Jurkat, Clone E6-1 (cell line): ENCODE measurements around the gene CACNA1C.
A peak's percentile ranks its signal among the peaks of the same experiment; 100 is the strongest.

ENCODE experiments used
- DNase-seq: peaks from one replicate; pipeline ENCODE4 v3.0.0-alpha.2; 2011; ENCODE audit warnings: low read depth, low spot score
- H3K4me3 ChIP-seq: 2 replicates; pipeline ENCODE4 v1.5.1; 2011; ENCODE audit warnings: mild to moderate bottlenecking, low read length, control low read depth, moderate library complexity

CACNA1C gene

DNA sequence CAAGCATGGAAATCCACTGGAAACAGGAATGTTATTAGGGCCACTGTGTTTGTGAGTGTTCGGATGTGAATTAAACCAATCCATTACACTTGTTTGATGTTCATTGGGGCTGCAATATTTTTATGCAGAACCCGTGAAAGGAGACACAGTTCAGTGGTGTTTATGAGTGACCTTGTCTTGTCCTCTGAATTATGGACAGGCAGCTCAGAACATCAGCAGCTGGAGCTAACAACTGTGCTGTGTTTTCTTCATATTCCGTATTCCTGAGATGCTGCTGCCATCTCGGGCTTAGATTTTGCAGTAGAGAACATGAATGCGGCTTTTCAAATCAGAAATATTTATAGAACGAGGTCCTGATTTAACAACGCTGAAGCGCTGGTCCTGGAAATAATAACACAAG lies 20.3 kb upstream of the CACNA1C start:
- no peak for DNase-seq
- H3K4me3 ChIP-seq: no peak overlapping the region

DNA sequence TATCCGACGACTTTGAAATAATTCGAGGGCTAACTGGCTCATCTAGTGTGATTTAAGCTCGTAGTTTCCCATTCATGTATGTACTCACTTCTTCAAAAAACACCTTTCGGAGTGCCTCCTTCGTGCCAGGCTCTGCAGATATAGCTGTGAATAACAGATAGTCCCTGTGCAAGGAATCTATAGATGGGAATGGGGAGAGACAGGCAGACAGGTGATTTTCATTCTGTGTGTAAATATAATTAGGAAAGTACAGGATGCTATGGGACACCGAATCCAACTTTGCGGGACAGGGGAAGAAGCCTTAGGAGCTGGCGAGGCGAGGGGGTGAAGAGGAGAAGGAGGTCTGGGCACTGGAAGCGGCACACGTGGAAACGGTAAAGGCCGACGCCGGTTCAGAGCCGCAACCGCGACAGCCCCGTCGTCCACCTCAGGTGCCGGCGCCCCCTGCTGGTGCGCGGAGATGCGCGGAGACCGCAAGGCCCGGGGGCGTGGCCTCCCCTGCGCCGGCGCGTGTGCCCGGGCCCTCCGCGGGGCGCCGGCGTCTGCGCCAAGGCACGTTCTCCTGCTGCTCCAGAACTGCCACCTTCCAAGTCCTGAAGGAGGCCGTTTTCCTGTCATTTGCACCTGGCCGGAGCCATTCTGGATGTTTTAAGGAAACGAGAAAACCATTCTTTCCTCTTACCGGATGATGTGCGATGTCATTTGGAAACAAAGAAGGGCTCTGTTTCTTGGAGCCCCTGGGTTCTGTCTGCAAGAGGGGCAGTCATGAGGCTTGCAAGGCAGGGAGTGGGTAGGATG lies 18.0 kb upstream of the CACNA1C start:
- DNase-seq: peak; percentile 65
- peak overlapping the region; percentile 56 for H3K4me3 ChIP-seq

DNA sequence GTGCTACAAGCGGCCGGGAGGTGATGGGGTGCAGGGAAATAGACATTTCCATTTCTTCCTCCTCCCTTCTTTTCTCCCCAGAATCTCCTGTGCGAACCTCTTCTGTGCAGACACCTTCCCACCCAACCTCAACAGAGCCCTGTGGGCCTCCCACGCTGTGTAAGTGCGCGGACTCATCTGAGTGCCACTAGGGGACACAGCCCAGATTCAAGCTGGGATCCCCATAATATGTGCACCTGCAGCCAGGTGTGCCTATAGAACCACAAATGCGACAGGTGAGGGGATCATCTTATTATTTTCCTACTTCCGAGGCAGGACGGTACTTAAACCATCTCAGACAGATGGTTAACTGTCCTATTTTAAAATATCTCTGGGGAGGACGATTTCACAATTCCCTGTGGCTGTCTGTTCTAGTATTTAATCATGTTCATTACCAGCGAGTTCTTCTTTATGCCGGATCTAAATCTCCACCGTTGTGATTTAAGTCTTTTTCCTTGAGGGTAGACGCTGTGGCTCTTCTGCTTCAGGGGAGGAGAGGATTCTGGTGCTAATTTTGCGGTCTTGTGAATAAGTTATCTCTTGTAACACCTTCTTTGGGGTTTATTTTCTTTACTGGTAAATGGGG lies 17.2 kb upstream of the CACNA1C start:
- H3K4me3 ChIP-seq: peak overlapping the region; percentile 56
- no peak for DNase-seq

DNA sequence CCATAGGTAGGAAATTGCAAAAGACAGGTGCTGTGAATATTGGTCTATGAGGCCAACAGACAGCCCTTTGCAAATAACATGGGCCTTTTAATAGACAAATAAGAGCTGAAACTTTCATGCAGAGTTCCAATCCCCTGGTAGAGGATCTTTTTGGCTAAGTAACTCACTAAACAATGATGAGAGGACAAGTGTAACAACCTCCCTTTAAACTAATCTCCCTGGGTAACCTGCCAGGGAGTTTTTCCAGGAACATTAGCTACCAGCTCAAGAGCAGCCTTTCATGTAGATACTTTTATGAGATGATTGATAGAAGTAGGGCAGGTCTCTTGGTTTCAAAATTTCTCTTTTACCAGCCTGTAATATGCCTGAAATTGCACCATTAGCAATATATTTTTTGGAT lies 13.8 kb upstream of the CACNA1C start:
- DNase-seq: no peak
- H3K4me3 ChIP-seq: no peak overlapping the region

DNA sequence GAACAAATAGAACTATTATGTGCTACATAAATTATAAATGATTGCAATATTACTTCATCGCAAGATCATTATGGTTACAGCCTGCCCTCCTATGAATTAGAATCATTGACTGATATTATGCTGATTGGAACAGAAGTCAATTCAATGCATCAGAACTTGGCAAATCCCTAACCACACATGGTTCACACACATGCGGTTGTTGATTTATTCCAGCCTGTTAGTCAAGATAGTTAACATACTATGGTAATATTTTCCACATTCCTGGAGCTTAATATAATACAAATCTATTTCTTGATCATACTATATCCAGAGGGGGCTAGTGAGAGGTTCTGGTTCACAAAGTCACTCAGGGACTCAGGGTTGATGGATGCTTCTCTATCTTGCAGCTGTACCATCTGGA lies 9.7 kb upstream of the CACNA1C start:
- no peak for DNase-seq

DNA sequence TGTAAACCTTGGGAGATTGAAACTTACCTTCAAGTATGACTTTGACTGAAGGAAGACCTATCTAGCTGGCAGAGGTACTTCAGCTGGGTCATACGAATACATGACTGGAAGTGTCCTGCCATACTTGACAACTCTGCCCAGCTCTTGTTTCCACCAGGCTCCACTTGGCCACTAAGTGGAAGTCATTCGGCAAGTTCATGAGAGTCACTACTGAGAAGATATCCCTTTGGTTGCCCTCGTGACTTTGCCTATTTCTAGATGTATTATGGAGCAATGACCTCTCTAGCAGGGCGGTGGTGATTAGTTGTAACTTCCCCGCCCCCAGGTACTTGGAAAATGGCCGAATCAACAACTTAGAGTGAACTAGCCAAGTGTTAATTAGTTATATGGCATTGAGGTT lies 8.6 kb upstream of the CACNA1C start:
- H3K4me3 ChIP-seq: no peak overlapping the region
- no peak for DNase-seq

More for the DNA sequence above, 9.7 kb upstream of the CACNA1C start:
- no peak overlapping the region for H3K4me3 ChIP-seq

DNA sequence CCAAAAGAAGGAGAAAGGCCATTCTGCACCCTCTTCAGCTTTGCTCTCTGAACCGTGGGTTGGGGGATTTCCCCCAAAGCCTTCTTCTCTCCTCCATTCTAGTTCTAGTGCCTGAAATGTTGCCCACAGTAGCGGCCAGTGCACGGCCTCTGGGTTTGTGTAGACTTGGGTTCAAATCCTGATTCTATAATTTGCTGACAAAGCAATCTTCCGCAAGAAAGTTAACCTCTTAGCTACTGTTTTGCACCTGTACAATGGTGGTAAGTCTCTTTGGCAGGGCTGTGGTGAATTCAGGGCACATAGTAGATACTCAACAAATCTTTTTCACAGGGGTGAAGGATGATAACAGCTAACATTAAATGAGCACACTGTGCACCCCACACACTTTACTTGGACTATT lies 5.8 kb upstream of the CACNA1C start:
- no peak for DNase-seq
- H3K4me3 ChIP-seq: no peak overlapping the region

DNA sequence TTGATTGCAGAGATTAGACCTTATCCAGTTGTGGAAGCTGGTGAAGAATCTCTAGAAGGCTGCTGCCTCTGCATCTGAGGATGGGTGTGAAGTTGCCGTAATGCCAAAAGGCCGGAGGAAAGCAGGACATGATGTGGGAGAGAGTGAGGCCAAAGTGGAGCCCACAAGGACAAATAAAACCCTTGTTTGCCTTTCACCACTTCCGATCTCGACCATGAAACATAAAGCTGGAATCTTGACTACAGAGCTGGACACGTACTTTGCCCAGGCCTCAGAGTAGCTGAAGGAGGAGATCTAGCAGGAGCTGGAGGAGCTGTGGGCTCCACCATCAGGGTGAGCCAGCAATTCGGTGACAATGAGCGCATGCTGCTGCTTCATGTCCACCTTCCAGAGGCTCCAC lies 5.0 kb upstream of the CACNA1C start:
- no peak for DNase-seq
- H3K4me3 ChIP-seq: no peak overlapping the region

DNA sequence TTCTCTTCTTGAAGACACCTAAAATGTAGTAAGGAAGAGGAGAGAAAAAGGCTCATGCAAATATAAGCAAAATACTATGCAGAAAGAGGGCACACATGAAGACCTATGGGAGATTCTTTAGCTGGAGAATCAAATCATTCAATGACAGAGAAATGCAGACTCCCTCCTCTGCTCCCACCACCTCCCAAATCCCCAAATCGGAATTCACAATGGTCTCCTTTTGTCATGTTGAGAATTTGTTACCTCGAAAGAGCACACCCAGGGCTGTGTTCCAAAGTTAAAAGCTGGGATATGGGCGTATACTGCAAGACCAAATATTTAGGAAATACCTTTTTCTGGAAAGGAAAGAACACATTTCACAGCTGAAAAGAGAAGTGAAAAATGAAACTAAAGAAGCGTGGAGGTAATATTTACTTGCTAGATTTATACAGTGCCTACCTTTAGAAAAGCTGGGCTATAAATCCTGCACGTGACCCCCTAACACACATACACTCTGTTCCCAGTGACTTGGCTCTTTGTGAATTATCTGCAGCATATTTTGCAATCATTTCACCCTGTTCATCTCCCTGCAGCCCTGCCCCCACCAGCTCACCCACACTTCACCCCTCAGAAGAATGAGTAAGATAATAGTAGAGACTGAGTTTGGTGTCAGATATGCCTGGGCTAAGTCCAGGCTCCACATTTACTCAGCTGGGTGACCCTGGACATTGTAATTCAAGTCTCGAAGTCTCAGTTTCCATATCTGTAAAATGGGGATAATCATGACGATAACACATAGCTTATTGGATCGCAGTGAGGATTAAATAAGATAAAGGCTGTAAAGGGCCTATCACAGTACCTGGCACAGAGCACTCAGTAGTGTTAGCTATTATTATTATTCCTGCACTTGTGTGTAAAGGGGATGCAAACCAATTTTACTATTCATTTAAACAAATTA lies 2.9 kb upstream of the CACNA1C start:
- no peak overlapping the region for H3K4me3 ChIP-seq
- no peak for DNase-seq

DNA sequence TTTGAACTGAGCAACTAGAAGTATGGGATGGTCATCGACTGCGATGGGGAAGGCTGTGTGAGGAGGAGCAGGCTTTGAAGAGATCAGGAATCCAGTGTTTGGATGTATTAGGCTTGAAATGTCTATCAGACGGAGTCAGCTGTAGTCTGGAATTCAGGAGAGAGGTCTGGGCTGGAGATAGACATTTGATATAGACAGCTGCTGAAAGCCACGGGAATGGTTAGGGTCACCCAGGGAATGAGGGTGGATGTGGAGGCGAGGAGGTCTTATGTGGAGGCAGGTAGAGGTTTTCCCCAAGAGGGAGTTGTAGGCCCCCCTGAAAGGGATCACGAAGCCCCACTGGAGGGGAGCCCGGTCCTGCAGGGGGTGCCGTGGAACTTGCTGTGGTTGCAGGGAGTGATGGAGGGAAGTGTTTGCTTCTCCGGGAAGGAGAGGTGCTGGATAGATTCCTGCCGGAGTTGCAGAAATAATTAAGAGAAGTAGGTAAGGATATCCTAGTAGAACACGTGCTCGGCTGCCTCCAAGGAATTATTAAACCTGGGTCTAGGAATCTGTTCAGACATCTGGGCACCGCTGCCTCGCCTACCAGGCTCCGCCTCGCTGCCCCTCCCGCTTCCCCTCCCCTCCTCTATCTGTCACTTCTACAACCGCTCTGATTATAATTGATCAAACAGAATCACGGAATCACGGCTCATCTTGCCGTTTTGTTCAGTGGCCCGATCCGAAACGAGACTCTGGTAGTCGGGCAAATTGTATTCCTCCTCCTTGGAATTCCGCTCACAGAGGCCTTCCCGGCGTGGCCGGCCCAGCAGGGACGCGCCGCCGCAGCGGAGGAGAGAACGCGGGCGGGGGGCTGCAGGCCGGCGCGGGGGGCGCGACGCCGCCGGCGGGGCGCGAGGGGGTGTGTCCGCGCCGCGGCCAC lies 826 bp upstream of the CACNA1C start:
- no peak for DNase-seq
- H3K4me3 ChIP-seq: no peak overlapping the region

DNA sequence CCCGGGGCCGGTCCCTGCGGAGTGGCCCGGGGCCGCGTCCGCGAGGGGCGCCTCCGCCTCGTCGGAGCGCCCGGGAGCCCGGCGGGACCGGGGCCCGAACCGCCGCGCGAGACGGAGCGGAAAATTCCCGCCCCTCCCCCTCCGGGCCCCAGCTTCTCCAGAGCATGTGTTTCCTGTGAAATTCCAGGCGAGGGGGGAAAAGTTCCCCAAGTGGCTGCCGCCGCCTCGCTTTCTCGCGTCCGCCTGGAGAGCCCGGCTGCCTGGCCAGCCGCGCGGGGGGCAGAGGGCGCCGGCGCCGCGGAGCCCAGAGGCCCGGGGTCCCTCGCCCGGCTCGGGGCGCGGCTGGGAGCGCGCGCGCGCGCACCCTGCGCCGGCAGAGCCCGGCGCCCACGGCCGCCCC lies 904 bp downstream of the CACNA1C start:
- no peak overlapping the region for H3K4me3 ChIP-seq
- no peak for DNase-seq

DNA sequence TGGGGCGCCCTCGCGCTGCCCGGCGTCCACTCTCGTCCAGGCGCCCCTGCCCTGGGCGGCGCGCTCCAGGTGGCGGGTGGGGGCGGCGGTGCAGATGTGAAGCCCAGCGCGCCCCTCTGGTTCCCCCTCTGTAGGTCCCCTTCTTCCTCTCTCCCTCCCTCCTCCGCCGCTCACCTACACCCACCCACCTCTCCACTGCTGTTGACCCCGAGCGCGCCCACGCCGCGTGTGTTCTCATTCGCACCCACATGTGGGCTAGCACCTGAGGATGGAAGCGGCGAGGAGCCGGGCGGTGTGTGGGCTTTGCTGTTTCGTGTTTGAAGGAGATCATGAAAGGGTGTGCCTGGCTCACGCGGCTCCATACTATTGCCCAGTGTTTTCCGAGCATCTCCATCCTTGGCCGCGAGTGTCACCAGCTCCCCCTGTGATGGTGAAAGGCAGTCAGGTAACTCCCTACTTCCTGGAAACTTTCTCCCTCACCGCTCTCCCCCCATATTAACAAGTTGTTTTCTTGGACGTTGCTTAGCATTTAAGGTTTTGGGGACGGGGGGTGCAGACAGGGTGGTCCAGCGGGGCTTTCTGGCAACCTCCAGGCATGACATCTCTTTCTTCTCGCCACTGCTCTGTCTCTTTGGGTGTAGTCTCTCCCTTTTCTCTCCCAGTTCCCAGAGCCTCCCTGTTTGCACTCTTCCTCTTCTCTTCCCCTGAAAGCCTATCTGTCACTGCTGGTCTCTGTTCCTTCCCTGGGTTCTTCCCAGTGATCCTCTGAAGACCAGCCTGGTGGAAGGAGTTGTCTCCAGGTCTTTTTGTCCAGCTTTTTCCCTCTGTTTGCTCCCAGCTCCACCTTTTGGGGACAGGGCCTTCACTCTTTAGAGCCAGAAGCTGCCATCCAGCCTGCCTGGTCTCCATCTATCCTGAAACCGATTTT lies 1.6 kb downstream of the CACNA1C start:
- no peak overlapping the region for H3K4me3 ChIP-seq
- DNase-seq: no peak

DNA sequence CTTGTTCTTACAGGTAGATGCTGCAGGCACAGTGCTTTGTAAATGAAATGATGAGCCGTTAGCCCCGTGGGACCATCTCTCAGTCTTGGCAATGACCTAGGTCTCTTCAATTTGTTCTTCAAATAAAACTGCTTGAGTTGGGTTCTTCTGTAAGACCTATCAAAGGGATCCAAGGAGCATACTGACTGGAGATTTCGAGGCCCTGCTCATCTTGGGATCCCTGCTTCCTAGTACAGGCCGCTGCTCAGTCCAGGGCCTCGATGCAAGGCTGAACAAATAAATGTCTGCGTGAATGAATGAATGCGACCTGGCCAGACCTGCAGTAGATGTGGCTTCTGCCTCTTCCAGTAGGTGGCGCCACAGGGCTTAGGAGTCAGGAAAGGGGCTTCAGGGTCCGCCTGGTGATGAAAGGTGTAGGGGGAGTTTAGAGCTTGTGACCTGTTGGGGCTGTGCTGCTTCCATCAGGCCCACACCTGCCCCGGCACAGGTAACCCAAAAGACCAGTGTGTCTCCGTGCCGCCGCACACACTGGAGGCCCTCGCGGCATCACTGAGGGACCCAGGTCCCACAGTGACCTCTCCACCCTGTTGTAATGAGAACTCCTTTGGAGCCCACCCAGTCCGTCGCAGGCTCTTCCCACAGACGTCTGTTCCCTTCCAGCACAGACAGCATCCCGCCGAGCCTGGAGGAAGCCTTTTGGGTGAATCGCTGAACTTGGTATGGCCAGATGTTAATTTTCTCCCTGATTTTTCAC lies 4.4 kb downstream of the CACNA1C start:
- DNase-seq: peak; percentile 32

DNA sequence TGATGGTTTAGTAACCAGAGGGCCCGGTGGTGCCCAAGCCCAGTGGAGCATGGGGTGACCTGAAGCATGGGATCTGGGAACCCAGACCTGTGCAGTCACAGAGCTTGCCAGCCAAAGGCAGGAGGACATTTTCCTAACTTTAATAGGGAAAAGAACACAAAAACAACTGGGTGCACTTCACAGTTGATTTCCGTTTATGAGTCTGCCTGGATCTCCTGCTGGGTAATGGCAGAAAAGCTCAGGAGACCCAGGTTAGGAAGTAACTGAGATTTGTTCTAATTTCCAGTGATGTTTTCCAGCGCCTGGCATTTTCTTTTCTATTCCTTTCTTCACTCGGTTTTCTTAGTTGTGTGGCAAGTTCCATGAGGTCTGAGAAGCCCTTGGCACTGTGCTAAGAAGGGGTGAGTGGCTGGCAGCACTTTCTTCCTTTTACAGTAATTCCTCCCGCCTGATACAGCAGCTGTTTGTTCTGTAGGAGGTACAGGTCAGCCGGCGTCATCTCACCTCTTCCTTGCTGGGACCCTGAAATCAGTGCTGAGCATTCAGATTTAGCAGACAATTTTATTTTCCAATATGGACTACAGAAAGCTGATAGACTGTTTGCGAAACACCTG lies 5.1 kb downstream of the CACNA1C start:
- DNase-seq: no peak
- H3K4me3 ChIP-seq: no peak overlapping the region

More for the DNA sequence above, 4.4 kb downstream of the CACNA1C start:
- H3K4me3 ChIP-seq: no peak overlapping the region

DNA sequence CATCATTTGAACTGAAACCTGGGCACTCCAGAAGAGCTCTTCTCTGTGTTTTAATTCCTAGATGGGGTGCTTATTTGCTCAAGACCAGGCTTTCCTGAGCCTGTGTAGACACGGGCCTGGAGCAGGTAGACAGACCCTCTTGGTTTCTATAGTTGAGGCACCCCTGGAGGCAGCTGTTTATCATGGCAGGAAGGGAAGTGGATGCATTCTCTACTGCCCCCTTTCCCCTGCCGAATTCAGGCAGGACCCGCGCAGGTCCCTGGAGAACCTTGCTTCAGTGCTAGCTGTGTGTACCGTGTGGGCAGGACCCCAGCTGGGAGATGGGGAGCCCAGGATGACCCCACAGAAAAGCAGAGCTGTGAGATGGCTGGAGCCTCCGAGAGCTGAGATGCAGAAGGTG lies 6.0 kb downstream of the CACNA1C start:
- DNase-seq: no peak
- no peak overlapping the region for H3K4me3 ChIP-seq

DNA sequence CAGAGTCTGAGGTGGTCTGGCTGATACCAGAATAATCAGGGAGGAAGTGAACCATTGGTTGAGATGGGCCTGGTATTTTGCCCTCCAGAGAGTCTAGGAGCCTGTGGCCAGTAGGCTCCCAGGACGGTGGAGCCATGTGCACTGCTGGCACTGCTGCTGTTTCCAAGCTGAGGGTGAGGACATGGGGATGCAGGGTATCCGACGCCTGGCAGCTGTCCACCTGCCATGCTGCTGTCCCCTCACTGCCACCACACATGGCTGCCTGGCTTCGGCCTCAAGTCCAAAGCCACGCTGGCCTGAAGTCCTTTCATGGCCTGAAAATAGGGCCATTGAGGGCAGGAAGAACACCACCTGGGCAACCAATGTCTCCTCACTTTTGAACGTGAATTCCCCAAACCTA lies 8.6 kb downstream of the CACNA1C start:
- H3K4me3 ChIP-seq: no peak overlapping the region
- no peak for DNase-seq

DNA sequence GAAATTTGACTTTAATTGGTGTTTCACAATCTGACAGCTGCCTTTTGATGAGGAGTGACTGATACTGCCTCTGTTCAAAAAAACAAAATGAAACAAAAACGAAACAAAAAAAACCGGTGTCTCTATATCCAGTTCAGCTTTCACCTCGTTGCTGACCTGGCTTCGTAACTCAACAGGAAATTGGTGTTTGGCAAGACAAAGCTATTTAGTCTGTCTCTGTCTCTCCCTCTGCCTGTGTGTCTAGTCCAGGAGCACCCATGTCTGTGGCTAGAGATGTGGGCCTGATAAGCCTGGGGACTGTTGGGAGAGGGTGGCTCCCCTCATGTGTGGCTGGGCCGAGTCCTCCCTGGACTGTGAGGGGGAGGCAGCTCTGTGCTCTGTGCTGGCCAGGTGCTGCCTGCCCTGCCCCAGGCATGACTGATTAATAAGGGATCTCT lies 11.3 kb downstream of the CACNA1C start:
- peak overlapping the region; percentile 16 for H3K4me3 ChIP-seq
- DNase-seq: peak; percentile 28
